GM13976 (cell line): ENCODE data around the gene RAN.
"Not testable (repeated sequence)": the region's sequence is repeated elsewhere in the genome, so short reads cannot be mapped to it uniquely, and the experiment has no call there.

Source experiments
- DNase-seq: peaks from one replicate; pipeline ENCODE4 v3.0.0; 2012; ENCODE audit warnings: low spot score
- CTCF ChIP-seq: IDR thresholded peaks from 2 replicates; pipeline ENCODE4 v1.5.1; 2012; ENCODE audit warnings: borderline replicate concordance, mild to moderate bottlenecking; ENCODE audit not compliant: insufficient read depth; ENCODE audit errors: extremely low read depth, missing control alignments, control extremely low read depth
- in situ Hi-C: fragments of 300-500 bp; cut with MboI; formaldehyde crosslinking; loops from one replicate; pipeline ENCODE4 v1.12.0; 2022; ENCODE audit warnings: low sequenced_read_pairs, mixed read lengths, inconsistent platforms; ENCODE audit not compliant: unreplicated experiment

Gene RAN

GRCh38 chr12:130850418-130851021 lies 21.3 kb upstream of the RAN start:
- no peak for TF ChIP-seq CTCF
- in situ Hi-C loops, result no loop called here

GRCh38 chr12:130856088-130856487 lies 15.8 kb upstream of the RAN start:
- in situ Hi-C loops, result no loop called here
- DNase-seq, result no peak
- no peak for TF ChIP-seq CTCF

More at GRCh38 chr12:130850418-130851021, 21.3 kb upstream of the RAN start:
- DNase-seq, result no peak

GRCh38 chr12:130858084-130858483 lies 13.8 kb upstream of the RAN start:
- DNase-seq, result no peak
- no peak for TF ChIP-seq CTCF
- in situ Hi-C loops, result no loop called here

GRCh38 chr12:130859161-130859560 lies 12.7 kb upstream of the RAN start:
- in situ Hi-C loops, result no loop called here
- DNase-seq, result no peak

GRCh38 chr12:130860311-130860710 lies 11.6 kb upstream of the RAN start:
- no peak for TF ChIP-seq CTCF
- in situ Hi-C loops, result no loop called here
- no peak for DNase-seq

More at GRCh38 chr12:130859161-130859560, 12.7 kb upstream of the RAN start:
- no peak for TF ChIP-seq CTCF

- TF ChIP-seq CTCF, result no peak
- in situ Hi-C loops, result no loop called here
Observed at GRCh38 chr12:130862161-130862560, 9.7 kb upstream of the RAN start.

GRCh38 chr12:130862771-130863170 lies 9.1 kb upstream of the RAN start:
- DNase-seq, in situ Hi-C loops: not testable (repeated sequence)

More at GRCh38 chr12:130862161-130862560, 9.7 kb upstream of the RAN start:
- no peak for DNase-seq
